Activated naive CD8-positive, alpha-beta T cell (primary cell): ENCODE results near the gene WDR53.
"Not testable (repeated sequence)": the region's sequence is repeated elsewhere in the genome, so short reads cannot be mapped to it uniquely, and the experiment has no call there.

Experiments used
- H3K27ac Mint-ChIP-seq: one replicate; pipeline ENCODE4 v1.8.0; 2021; ENCODE audit warnings: mixed read lengths
- H3K27me3 Mint-ChIP-seq: one replicate; pipeline ENCODE4 v1.8.0; 2021; ENCODE audit warnings: mixed read lengths
- H3K36me3 Mint-ChIP-seq: one replicate; pipeline ENCODE4 v1.8.0; 2021; ENCODE audit warnings: mixed read lengths
- H3K4me1 Mint-ChIP-seq: one replicate; pipeline ENCODE4 v1.8.0; 2021; ENCODE audit warnings: low read depth, mixed read lengths
- H3K4me3 Mint-ChIP-seq: one replicate; pipeline ENCODE4 v1.8.0; 2021; ENCODE audit warnings: mild to moderate bottlenecking, mixed read lengths
- H3K9me3 Mint-ChIP-seq: one replicate; pipeline ENCODE4 v1.8.0; 2021; ENCODE audit warnings: low read depth, mixed read lengths

The WDR53 gene

DNA sequence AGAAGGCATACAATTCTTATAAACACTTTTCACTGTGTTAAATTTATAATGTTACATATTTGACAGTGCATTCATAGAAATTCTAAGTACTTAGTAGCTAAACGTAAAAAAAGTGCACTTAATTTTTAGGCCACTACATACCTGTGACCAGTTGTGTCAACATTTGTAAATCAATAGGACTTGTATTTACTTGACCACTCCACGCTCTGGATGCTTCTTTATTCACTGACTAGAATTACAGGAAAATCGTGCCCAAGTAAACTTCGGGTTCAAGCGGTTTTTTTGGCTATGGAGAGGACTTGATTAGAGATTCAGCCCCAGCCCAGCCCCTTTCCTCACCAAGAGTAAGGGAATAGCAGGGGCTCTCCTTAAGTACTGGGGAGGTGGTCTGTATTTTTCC, 21.8 kb downstream of the WDR53 start:
- Mint-ChIP-seq H3K36me3 (no peaks in the 10 kb centered on the region), H3K27ac (no peak overlapping the region), H3K4me3 (no peak overlapping the region), H3K4me1 (no peaks in the 10 kb centered on the region), H3K27me3 (no peaks in the 10 kb centered on the region), H3K9me3 (peaks cover 3% of the 10 kb centered on the region)

- Mint-ChIP-seq H3K27ac (no peak overlapping the region), H3K4me3 (no peak overlapping the region), H3K27me3 (no peaks in the 10 kb centered on the region), H3K4me1 (no peaks in the 10 kb centered on the region), H3K9me3 (peaks cover 3% of the 10 kb centered on the region), H3K36me3 (no peaks in the 10 kb centered on the region)
Observed at GRCh38 chr3:196544491-196544992, 23.8 kb downstream of the WDR53 start.

- H3K9me3 Mint-ChIP-seq: no peaks in the 10 kb centered on the region
- H3K27ac Mint-ChIP-seq: no peak overlapping the region
- no peaks in the 10 kb centered on the region for H3K27me3 Mint-ChIP-seq
- H3K36me3 Mint-ChIP-seq: no peaks in the 10 kb centered on the region
- no peak overlapping the region for H3K4me3 Mint-ChIP-seq
- no peaks in the 10 kb centered on the region for H3K4me1 Mint-ChIP-seq
Observed at GRCh38 chr3:196541684-196542445, 26.5 kb downstream of the WDR53 start.

- Mint-ChIP-seq H3K9me3 (no peaks in the 10 kb centered on the region), H3K36me3 (no peaks in the 10 kb centered on the region), H3K4me1 (no peaks in the 10 kb centered on the region), H3K4me3 (no peak overlapping the region), H3K27ac (no peak overlapping the region), H3K27me3 (peaks cover 1% of the 10 kb centered on the region)
Observed at GRCh38 chr3:196537319-196537984, 30.9 kb downstream of the WDR53 start.

DNA sequence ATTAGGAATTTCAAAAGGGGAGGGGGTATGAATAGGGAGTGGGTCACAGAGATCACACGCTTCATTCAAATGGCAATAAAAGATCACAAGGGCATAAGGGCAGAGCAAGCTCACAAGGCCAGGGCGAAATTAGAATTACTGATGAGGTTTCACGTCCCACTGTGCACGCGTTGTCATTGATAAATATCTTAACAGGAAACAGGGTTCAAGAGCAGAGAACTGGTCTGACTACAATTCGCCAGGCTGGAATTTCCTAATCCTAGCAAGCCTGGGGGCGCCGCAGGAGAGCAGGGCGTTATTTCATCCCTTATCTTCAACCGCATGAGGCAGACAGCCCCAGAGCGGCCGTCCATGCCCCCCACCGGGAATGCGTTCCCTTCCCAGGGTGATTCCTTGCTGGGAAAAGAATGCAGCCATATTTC, 35.1 kb downstream of the WDR53 start:
- H3K9me3 Mint-ChIP-seq: no peaks in the 10 kb centered on the region
- peaks cover 1% of the 10 kb centered on the region for H3K27me3 Mint-ChIP-seq
- no peaks in the 10 kb centered on the region for H3K36me3 Mint-ChIP-seq
- no peaks in the 10 kb centered on the region for H3K4me1 Mint-ChIP-seq
- H3K27ac Mint-ChIP-seq: no peak overlapping the region
- H3K4me3 Mint-ChIP-seq: no peak overlapping the region

GRCh38 chr3:196531418-196531817, 36.9 kb downstream of the WDR53 start:
- Mint-ChIP-seq H3K4me1 (peaks cover 2% of the 10 kb centered on the region), H3K4me3 (no peak overlapping the region), H3K36me3 (no peaks in the 10 kb centered on the region), H3K9me3 (no peaks in the 10 kb centered on the region), H3K27me3 (peaks cover 1% of the 10 kb centered on the region), H3K27ac (no peak overlapping the region)

- H3K36me3 Mint-ChIP-seq: no peaks in the 10 kb centered on the region
- no peaks in the 10 kb centered on the region for H3K9me3 Mint-ChIP-seq
- H3K4me3 Mint-ChIP-seq: peak overlapping the region; percentile 78
- H3K27me3 Mint-ChIP-seq: no peaks in the 10 kb centered on the region
- peak overlapping the region; percentile 70 for H3K27ac Mint-ChIP-seq
- H3K4me1 Mint-ChIP-seq: peaks cover 2% of the 10 kb centered on the region
Observed at GRCh38 chr3:196528639-196529233, 39.6 kb downstream of the WDR53 start.

DNA sequence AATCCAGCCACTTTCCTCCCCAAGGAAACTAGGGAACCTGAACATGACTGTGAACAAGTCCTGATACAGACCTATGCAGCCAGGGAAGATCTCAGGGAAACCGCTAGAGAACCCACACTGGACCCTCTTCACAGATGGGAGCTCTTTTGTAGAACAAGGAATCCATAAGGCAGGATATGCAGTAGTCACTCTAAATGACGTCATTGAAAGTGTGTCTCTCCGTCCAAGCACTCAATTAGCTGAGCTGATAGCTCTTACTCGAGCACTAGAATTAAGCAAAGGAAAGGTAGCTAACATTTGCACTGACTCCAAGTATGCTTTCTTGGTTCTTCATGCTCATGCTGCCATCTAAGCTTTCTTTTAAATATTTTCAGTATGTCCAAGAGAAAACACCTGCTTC, 43.2 kb downstream of the WDR53 start:
- Mint-ChIP-seq H3K27me3 (no peaks in the 10 kb centered on the region), H3K9me3 (peaks cover 17% of the 10 kb centered on the region), H3K27ac (no peak overlapping the region), H3K36me3 (peaks cover 13% of the 10 kb centered on the region), H3K4me1 (peaks cover 2% of the 10 kb centered on the region), H3K4me3 (no peak overlapping the region)

DNA sequence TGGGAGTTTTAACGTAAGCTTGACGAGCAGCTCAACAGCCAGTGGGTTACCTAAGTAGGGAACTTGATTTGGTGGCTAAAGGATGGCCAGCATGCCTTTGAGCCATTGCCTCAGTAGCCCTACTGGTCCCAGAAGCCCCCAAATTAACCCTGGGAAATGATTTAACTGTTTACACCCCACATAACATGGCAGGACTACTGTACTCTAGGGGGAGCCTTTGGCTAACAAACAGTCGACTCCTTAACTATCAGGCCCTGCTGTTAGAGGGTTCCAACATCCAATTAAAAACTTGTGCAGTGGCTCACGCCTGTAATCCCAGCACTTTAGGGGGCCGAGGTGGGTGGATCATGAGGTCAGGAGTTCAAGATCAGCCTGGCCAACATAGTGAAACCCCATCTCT, 43.8 kb downstream of the WDR53 start:
- Mint-ChIP-seq H3K27ac (no peak overlapping the region), H3K4me1 (peaks cover 2% of the 10 kb centered on the region), H3K4me3 (no peak overlapping the region), H3K27me3 (no peaks in the 10 kb centered on the region), H3K36me3 (peaks cover 14% of the 10 kb centered on the region), H3K9me3 (peaks cover 18% of the 10 kb centered on the region)

GRCh38 chr3:196523841-196524240, 44.5 kb downstream of the WDR53 start:
- H3K27ac Mint-ChIP-seq: no peak overlapping the region
- peaks cover 14% of the 10 kb centered on the region for H3K36me3 Mint-ChIP-seq
- H3K4me3 Mint-ChIP-seq: no peak overlapping the region
- peaks cover 2% of the 10 kb centered on the region for H3K4me1 Mint-ChIP-seq
- H3K9me3 Mint-ChIP-seq: peaks cover 18% of the 10 kb centered on the region
- no peaks in the 10 kb centered on the region for H3K27me3 Mint-ChIP-seq

DNA sequence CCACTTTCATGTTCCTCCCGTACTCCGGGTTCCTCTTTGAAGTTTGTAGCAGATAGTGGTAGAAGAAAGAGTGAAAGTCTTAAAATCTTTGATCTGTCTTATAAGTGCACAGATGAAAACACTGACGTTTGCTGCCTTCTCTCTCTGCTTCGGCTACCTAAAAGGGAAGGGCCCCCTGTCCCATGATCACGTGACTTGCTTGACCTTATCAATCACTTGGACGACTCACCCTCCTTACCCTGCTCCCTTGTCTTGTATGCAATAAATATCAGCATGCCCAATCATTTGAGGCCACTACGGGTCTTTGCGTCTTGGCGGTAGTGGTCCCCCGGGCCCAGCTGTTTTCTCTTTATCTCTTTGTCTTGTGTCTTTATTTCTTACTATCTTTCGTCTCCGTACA, 47.1 kb downstream of the WDR53 start:
- H3K27me3 Mint-ChIP-seq, H3K27ac Mint-ChIP-seq, H3K4me3 Mint-ChIP-seq, H3K4me1 Mint-ChIP-seq: not testable (repeated sequence)
- peaks cover 14% of the 10 kb centered on the region for H3K36me3 Mint-ChIP-seq
- peaks cover 18% of the 10 kb centered on the region for H3K9me3 Mint-ChIP-seq

DNA sequence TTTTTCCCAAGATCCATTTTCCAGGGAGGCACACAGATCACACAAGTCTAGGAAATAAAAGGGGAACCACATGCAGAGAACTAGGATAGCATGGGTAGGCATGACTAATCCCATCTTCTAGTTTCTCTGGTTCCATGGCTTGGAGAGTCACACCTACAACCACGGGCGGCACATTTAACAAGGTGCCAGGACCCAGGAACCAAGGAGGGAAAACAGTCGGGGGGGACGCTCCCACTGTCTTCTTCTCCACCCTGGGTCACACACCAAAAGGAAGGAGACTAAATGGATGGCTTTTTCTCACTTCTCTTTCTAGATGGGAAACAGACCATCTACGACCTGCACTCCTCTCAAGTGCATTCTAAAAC, 48.7 kb downstream of the WDR53 start:
- Mint-ChIP-seq H3K4me1 (no peaks in the 10 kb centered on the region), H3K27ac (no peak overlapping the region), H3K36me3 (peaks cover 17% of the 10 kb centered on the region), H3K4me3 (no peak overlapping the region), H3K9me3 (peaks cover 18% of the 10 kb centered on the region), H3K27me3 (peaks cover 1% of the 10 kb centered on the region)

DNA sequence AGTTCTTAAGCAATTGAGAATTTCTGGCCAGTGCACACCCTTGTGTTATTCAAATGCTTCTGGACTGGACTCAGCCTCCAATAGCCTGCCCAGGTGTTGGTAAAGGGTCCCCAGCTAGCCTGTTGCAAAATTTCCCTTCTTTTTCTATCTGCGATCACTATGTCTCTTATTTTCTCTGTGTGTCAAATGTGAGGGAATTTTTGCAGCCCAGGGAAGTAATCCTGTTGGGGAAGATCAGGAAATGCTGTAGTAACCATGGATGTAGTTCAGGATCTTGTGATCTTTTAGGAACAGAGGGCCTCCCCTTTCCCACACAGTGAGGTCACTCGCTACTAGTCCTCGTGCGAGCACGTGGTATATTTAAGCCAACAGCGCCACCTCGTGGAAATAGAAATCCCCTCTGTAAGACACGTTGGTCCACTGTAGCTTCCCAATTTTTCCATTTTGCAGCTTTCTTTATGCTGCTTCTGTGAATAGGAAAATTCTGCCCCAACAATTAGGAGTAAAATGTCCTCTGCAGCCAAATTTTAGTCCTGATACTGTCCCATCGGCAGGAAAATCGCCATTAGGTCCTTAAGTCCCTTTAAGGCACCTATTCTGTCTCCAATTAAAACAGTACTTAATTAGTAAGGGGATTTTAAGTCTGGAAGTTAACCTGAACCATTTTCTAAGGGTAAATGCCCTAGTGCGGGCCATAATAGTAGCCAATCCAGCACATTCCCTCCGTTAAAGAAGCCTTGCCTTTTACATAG, 49.2 kb downstream of the WDR53 start:
- Mint-ChIP-seq H3K27me3 (peaks cover 1% of the 10 kb centered on the region), H3K9me3 (peaks cover 18% of the 10 kb centered on the region), H3K27ac (no peak overlapping the region)

DNA sequence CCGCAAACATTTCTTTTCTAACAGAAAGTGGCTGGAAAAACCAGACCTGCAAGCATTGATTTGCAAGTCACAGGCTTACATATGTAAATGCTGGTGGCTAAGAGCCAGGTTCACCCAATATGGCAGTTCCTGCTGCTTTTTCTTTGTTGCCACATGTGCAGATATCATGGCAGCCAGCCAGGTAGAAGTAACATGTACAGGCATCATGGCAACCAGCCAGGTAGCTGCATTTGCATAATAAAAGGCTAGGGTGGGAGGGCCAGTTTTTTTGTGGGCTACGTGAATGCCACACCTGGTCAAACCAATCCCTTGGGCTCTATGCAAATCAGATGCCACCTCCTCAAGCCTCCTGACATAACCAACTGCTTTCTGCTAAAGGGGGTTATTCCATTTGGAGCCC, 50.4 kb downstream of the WDR53 start:
- peaks cover 17% of the 10 kb centered on the region for H3K36me3 Mint-ChIP-seq
- peaks cover 18% of the 10 kb centered on the region for H3K9me3 Mint-ChIP-seq
- no peak overlapping the region for H3K4me3 Mint-ChIP-seq
- no peak overlapping the region for H3K27ac Mint-ChIP-seq
- H3K4me1 Mint-ChIP-seq: no peaks in the 10 kb centered on the region
- H3K27me3 Mint-ChIP-seq: peaks cover 1% of the 10 kb centered on the region

More for the DNA sequence above, 49.2 kb downstream of the WDR53 start:
- Mint-ChIP-seq H3K4me1 (no peaks in the 10 kb centered on the region), H3K36me3 (peaks cover 17% of the 10 kb centered on the region), H3K4me3 (no peak overlapping the region)
